HL-60 (cell line): ENCODE measurements around the gene KCNT1.

Source experiments
- DNase-seq, 2 experiments: peaks; one replicate each; pipeline ENCODE4 v3.0.0-alpha.2; 2010 to 2020; ENCODE audit warnings: low read depth in 1 of 2, low spot score in 1 of 2
- H3K27ac ChIP-seq: fragments of 250-450 bp; sonication (Bioruptor Pico); replicated peaks from 2 replicates; pipeline ENCODE4 v1.5.1; 2020; ENCODE audit warnings: mild to moderate bottlenecking, moderate library complexity
- H3K27me3 ChIP-seq: fragments of 250-450 bp; sonication (Bioruptor Pico); 2 replicates; pipeline ENCODE4 v1.5.1; 2021; ENCODE audit warnings: mild to moderate bottlenecking, moderate library complexity; ENCODE audit not compliant: insufficient read depth, poor library complexity, severe bottlenecking
- H3K4me3 ChIP-seq: replicated peaks from 2 replicates; pipeline ENCODE4 v1.5.1; 2011; ENCODE audit warnings: mild to moderate bottlenecking, control low read depth, low read length; ENCODE audit not compliant: insufficient read depth
- GABPA ChIP-seq: IDR thresholded peaks from 2 replicates; pipeline ENCODE4 v1.6.1; 2012; ENCODE audit warnings: low read depth
- POLR2AphosphoS5 ChIP-seq: IDR thresholded peaks from 2 replicates; pipeline ENCODE4 v1.6.1; 2012; ENCODE audit warnings: low read depth
- REST ChIP-seq: IDR thresholded peaks from 2 replicates; pipeline ENCODE4 v1.6.1; 2012; ENCODE audit warnings: low read depth; ENCODE audit not compliant: insufficient replicate concordance
- SPI1 ChIP-seq: IDR thresholded peaks from 2 replicates; pipeline ENCODE4 v1.6.1; 2012; ENCODE audit warnings: low read depth, mild to moderate bottlenecking, borderline replicate concordance
- TF ChIP-seq, protein P1 (sequence below): IDR thresholded peaks from one replicate; pipeline ENCODE4 v1.5.1; 2011; ENCODE audit warnings: low read length, control low read depth, inconsistent platforms; ENCODE audit not compliant: insufficient read depth

Gene KCNT1

DNA sequence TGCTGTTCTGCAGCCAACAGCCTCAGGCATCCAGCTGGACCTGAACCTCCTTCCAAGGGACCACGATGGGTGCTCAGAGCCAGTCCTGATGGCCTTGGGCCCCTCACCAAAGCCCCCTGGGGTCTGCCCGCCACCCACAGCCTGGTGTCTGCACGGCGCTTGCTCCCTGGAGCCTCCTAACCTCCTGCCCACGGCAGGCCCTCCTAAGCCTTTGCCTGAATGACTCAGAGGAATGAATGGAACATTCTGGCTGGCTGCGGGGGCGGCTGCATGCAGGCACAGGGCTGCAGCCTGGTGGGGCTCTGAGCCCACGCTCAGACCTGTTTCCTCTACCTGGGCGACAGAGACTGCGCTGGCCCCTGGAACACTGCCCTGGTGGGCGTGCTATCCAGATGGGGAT lies 9.6 kb upstream of the KCNT1 start:
- DNase-seq, result no peak
- Histone ChIP-seq H3K27me3 (no peaks in the 10 kb centered on the region), H3K27ac (no peak overlapping the region), H3K4me3 (no peak overlapping the region)
- TF ChIP-seq SPI1, result no peak
- TF ChIP-seq, protein P1, sequence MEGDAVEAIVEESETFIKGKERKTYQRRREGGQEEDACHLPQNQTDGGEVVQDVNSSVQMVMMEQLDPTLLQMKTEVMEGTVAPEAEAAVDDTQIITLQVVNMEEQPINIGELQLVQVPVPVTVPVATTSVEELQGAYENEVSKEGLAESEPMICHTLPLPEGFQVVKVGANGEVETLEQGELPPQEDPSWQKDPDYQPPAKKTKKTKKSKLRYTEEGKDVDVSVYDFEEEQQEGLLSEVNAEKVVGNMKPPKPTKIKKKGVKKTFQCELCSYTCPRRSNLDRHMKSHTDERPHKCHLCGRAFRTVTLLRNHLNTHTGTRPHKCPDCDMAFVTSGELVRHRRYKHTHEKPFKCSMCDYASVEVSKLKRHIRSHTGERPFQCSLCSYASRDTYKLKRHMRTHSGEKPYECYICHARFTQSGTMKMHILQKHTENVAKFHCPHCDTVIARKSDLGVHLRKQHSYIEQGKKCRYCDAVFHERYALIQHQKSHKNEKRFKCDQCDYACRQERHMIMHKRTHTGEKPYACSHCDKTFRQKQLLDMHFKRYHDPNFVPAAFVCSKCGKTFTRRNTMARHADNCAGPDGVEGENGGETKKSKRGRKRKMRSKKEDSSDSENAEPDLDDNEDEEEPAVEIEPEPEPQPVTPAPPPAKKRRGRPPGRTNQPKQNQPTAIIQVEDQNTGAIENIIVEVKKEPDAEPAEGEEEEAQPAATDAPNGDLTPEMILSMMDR, result no peak

DNA sequence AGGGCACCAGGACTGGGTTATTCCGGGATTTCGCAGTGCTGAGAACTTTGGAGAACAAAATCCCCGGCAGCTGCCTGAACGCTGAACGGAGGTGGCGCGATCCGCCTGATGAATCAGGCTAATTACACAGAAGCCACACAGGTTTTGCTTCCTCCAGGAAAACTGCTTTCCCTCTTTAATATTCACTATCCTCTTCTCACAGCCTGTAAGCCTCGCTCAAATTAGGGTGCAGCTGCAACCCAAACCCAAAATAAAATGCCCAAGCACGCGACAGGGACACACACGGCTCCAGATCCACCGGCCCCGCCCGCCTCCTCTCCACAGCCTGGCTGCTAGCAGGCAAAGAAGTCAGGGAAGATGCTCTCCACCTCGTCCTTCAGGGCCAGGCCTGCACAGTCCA lies 8.7 kb upstream of the KCNT1 start:
- H3K27me3 ChIP-seq, result no peaks in the 10 kb centered on the region

GRCh38 chr9:135693771-135694170 lies 8.2 kb upstream of the KCNT1 start:
- Histone ChIP-seq H3K4me3 (no peak overlapping the region), H3K27me3 (no peaks in the 10 kb centered on the region), H3K27ac (no peak overlapping the region)
- DNase-seq, result no peak
- TF ChIP-seq POLR2AphosphoS5 (no peak), GABPA (no peak), SPI1 (no peak), REST (no peak)
- TF ChIP-seq, protein P1, result no peak

More for the DNA sequence above, 8.7 kb upstream of the KCNT1 start:
- H3K4me3 ChIP-seq, result no peak overlapping the region
- no peak for DNase-seq
- no peak for TF ChIP-seq REST
- no peak overlapping the region for H3K27ac ChIP-seq

DNA sequence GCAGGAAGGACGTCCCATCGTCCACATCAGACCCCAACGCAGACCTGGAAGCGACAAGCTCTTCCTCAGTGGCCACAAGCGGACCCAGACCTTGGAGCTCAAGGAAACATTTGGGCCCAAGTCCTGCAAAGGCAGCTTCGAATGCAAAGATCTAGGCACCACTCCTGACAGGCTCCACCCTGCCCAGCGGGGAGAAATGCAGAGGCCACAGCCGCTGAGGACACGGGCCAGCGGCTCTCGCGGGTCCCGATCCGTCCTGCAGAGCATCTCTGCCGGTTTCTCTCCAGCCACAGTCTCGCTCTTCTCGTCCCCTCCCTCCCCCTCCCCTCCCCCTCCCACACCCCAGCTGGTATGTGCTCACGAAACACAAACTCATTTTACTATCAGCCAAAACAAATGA lies 7.6 kb upstream of the KCNT1 start:
- Histone ChIP-seq H3K4me3 (no peak overlapping the region), H3K27ac (no peak overlapping the region), H3K27me3 (no peaks in the 10 kb centered on the region)
- DNase-seq, result no peak
- TF ChIP-seq REST (no peak), SPI1 (no peak), POLR2AphosphoS5 (no peak), GABPA (no peak)
- TF ChIP-seq, protein P1, result no peak
